22Rv1 (cell line): ENCODE measurements around the gene ZBTB8A.
"Not testable (repeated sequence)": the region's sequence is repeated elsewhere in the genome, so short reads cannot be mapped to it uniquely, and the experiment has no call there.

Experiments
- H3K27ac ChIP-seq: fragments of 450-650 bp; 2 replicates; pipeline ENCODE4 v1.5.1; 2017
- CTCF ChIP-seq: fragments of 450-650 bp; IDR thresholded peaks from 2 replicates; pipeline ENCODE4 v1.5.1; 2017; ENCODE audit warnings: mild to moderate bottlenecking
- ZFX ChIP-seq: fragments of 450-650 bp; IDR thresholded peaks from 2 replicates; pipeline ENCODE4 v1.6.1; 2017; ENCODE audit warnings: antibody characterized with exemption, borderline replicate concordance

ZBTB8A gene

GRCh38 chr1:32636914-32637645 is 97.9 kb downstream of the ZBTB8A start:
- TF ChIP-seq ZFX (no peak), CTCF (no peak)
- H3K27ac ChIP-seq = no peak overlapping the region

- TF ChIP-seq CTCF = no peak
- TF ChIP-seq ZFX = no peak
- H3K27ac ChIP-seq = no peak overlapping the region
Observed at GRCh38 chr1:32639489-32640075, 100.4 kb downstream of the ZBTB8A start.

- not testable (repeated sequence) for H3K27ac ChIP-seq
Observed at GRCh38 chr1:32642292-32642827, 103.1 kb downstream of the ZBTB8A start.

- TF ChIP-seq ZFX (no peak), CTCF (no peak)
Observed at GRCh38 chr1:32644426-32644825, 105.2 kb downstream of the ZBTB8A start.

GRCh38 chr1:32647308-32648134 is 108.3 kb downstream of the ZBTB8A start:
- TF ChIP-seq CTCF (no peak), ZFX (no peak)
- H3K27ac ChIP-seq = no peak overlapping the region

More at GRCh38 chr1:32644426-32644825, 105.2 kb downstream of the ZBTB8A start:
- no peak overlapping the region for H3K27ac ChIP-seq

- peak within 1 kb of the TSS; percentile 99 for H3K27ac ChIP-seq
- TF ChIP-seq ZFX (no peak), CTCF (no peak)
Observed at GRCh38 chr1:32650248-32650751, 111.1 kb downstream of the ZBTB8A start, which contains the start of gene ZBTB8OS. Gene ZBTB8OS, minus strand, starts transcription at chr1:32650550. Its CDS starts 21 bp downstream, at chr1:32650529.

- H3K27ac ChIP-seq = peak within 1 kb of the TSS; percentile 99
- TF ChIP-seq ZFX (0 out of 2 replicates have a peak, but pooled peaks have one; percentile 43), CTCF (no peak)
Observed at GRCh38 chr1:32650752-32651460, 111.7 kb downstream of the ZBTB8A start, which contains the start of gene RBBP4. Gene RBBP4, plus strand, starts transcription at chr1:32651208. Its CDS starts 99 bp downstream, at chr1:32651307.
